GM19452 (cell line): ENCODE data around the gene MFSD6L.

Source experiments
- ATAC-seq: cut with Tn5 transposase; IDR thresholded peaks from one replicate; pipeline ENCODE4 v1.9.1; 2021; ENCODE audit not compliant: unreplicated experiment

The MFSD6L gene

GRCh38 chr17:8798846-8799569 lies at the start of gene MFSD6L:
TSS of gene MFSD6L (minus strand) at chr17:8799365. CDS start at chr17:8799120, 245 bp downstream.
- no peak for ATAC-seq

- no peak for ATAC-seq
Observed at GRCh38 chr17:8847891-8848290, 48.7 kb upstream of the MFSD6L start.

- no peak for ATAC-seq
Observed at GRCh38 chr17:8846768-8847211, 47.6 kb upstream of the MFSD6L start.

GRCh38 chr17:8844229-8845218 lies 45.4 kb upstream of the MFSD6L start:
- no peak for ATAC-seq

GRCh38 chr17:8843344-8843743 lies 44.2 kb upstream of the MFSD6L start:
- no peak for ATAC-seq

GRCh38 chr17:8841844-8842243 lies 42.7 kb upstream of the MFSD6L start:
- ATAC-seq: no peak

- no peak for ATAC-seq
Observed at GRCh38 chr17:8839410-8839935, 40.3 kb upstream of the MFSD6L start.

- ATAC-seq: no peak
Observed at GRCh38 chr17:8838551-8839095, 39.5 kb upstream of the MFSD6L start.

- ATAC-seq: no peak
Observed at GRCh38 chr17:8837563-8838075, 38.5 kb upstream of the MFSD6L start.

GRCh38 chr17:8836821-8837562 lies 37.8 kb upstream of the MFSD6L start:
- no peak for ATAC-seq

GRCh38 chr17:8835631-8836364 lies 36.6 kb upstream of the MFSD6L start:
- no peak for ATAC-seq

GRCh38 chr17:8835106-8835505 lies 35.9 kb upstream of the MFSD6L start:
- ATAC-seq: no peak

- ATAC-seq: no peak
Observed at GRCh38 chr17:8832711-8833352, 33.7 kb upstream of the MFSD6L start.

GRCh38 chr17:8831234-8831849 lies 32.2 kb upstream of the MFSD6L start:
- no peak for ATAC-seq

GRCh38 chr17:8830141-8830540 lies 31.0 kb upstream of the MFSD6L start:
- ATAC-seq: no peak

- ATAC-seq: no peak
Observed at GRCh38 chr17:8829036-8829941, 30.1 kb upstream of the MFSD6L start.

GRCh38 chr17:8828517-8828875 lies 29.3 kb upstream of the MFSD6L start:
- ATAC-seq: no peak
